RPMI8226 (cell line): ENCODE measurements around the gene LIMS2.
A peak's percentile ranks its signal among the peaks of the same experiment; 100 is the strongest.

Experiments
- DNase-seq: peaks from one replicate; pipeline ENCODE4 v3.0.0-alpha.2; 2015

LIMS2 gene

GRCh38 chr2:127631997-127632581 is 43.2 kb downstream of the LIMS2 start:
- no peak for DNase-seq

DNA sequence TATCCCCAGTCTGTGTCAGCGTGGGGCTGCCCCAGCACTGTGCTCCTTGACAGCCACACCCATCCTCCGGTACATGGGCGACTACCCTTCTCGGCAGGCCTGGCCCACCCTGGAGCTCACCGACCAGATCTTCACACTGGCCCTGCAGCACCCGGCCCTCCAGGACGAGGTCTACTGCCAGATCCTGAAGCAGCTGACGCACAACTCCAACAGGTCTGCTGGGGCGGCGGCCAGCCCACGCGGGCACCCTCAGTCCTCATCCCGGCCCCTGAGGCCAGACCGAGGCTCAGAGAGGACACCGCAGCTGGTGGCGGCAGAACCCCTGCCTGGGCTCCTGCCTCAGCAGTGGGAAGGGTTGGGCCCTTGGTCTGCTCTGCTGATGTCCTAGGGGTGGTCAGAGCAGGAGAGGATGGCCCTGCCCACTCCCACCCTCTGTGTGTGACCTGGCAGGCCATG is 43.8 kb downstream of the LIMS2 start:
- no peak for DNase-seq

- no peak for DNase-seq
These were observed 44.3 kb downstream of the LIMS2 start for GRCh38 chr2:127630864-127631540.

DNA sequence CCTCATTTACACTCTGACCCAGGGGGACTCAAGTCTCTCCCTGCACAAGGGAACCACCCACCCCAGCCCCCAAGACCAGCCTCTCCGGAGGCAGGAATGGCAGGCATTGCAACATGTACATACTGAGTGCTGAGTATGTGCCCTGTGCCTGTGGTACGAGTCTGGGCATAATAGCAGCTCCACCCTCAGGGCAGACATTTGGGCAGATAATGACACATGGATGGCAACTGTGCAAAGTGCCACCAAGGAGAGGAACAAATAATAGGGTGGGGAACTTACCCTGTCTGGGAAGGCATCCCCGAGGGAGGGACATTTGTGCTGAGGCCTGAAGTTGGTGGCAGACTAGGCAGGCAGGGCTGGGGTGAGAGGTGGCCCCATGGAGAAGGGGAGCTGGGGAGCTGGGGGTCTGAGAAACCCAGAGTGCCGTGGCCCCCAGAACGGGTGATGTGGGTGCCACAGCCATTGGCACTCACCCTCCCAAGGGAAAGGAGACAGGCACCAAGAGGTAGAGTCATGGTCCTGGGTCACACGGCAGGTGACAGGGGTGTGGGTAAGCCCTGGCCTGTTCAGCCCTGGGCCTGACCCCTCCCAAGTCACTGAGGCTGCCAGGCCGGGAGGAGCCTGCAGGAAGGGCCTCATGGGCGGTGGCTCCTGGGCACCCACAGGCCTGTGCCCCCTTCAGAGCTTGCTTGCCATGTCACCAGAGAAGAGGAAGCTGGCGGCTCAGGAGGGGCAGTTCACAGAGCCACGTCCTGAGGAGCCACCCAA is 45.0 kb downstream of the LIMS2 start:
- DNase-seq = no peak

GRCh38 chr2:127629637-127630036 is 45.7 kb downstream of the LIMS2 start:
- DNase-seq = no peak

- no peak for DNase-seq
These were observed 46.3 kb downstream of the LIMS2 start for GRCh38 chr2:127628767-127629614.

GRCh38 chr2:127627740-127628571 is 47.4 kb downstream of the LIMS2 start:
- no peak for DNase-seq

GRCh38 chr2:127626917-127627739 is 48.2 kb downstream of the LIMS2 start:
- no peak for DNase-seq

DNA sequence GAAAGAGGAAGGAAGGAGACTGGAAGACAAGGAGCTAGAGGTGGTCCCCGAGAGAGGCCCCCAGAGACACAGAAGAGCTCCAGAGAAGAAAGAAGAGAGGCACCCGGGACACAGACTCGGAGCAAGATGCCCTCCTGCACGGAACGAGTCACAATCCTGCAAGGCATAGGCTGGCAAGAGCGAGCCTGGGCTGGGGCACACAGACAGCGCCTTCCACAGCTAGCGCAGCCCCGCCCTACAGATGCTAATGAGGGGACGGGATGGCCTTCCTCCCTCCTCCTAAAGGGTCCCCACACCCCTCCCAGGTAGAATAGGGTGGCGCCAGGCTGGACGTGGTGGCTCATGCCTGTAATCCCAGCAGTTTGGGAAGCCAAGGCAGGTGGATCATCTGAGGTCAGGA is 49.2 kb downstream of the LIMS2 start:
- DNase-seq = no peak

- no peak for DNase-seq
These were observed 49.8 kb downstream of the LIMS2 start for GRCh38 chr2:127625572-127625951.

DNA sequence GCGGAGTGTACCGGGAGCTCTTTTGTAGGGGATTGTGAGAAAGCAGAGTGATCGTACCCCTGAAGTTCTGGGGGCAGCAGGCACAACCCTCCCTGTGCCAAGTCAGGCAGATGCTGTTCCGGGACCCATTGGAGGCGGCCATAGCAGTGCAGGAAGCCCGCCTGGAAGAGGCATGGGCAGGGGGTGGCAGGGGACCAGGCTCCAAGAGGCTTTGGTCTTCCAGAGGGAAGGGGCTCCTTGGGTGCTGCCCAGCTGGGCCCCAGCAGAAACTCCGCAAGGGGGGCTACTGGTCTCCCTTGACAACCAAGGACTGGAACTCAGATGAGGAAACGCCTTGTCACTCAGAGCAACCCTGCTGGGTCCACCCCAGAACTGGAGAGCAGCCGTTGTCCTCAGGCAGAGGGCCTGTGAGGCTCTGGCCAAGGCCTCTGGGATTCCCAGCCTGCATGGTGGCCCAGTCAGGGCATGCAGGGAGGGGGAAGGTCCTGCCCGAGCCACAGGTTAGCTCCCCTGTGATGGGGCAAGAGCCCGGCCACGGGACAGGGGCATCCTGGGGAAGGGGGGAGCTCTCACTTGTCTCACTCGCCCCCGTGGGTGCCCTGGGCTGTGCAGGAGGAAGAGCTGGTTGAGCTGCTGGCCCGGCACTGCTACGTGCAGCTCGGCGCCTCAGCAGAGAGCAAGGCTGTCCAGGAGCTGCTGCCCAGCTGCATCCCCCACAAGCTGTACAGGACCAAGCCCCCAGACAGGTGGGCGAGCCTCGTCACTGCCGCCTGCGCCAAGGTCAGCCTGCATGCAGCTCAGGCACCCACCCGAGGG is 50.4 kb downstream of the LIMS2 start:
- no peak for DNase-seq

DNA sequence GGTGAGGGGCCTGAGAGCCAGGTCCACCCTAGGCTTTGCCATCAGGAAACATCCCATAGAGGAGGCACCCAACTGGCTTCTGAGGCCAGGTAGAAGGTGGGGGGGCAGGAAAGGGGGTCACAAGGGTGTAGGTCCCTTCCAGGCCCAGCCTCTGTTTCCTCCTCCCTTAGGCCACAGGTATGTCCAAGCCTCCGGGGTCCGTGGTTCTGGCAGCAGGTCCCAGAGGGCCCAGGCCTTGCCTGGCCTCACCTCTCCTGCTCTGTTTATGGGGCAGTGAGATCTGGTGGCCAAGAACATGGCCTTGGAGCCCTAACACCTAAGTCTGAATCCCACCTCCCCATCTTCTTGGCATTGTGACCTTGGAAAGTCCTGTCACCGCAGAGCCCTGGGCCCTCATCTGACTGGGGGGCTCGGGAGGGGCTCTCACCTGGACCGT is 51.0 kb downstream of the LIMS2 start:
- no peak for DNase-seq

GRCh38 chr2:127623388-127624319 is 51.7 kb downstream of the LIMS2 start:
- peak; percentile 80 for DNase-seq

DNA sequence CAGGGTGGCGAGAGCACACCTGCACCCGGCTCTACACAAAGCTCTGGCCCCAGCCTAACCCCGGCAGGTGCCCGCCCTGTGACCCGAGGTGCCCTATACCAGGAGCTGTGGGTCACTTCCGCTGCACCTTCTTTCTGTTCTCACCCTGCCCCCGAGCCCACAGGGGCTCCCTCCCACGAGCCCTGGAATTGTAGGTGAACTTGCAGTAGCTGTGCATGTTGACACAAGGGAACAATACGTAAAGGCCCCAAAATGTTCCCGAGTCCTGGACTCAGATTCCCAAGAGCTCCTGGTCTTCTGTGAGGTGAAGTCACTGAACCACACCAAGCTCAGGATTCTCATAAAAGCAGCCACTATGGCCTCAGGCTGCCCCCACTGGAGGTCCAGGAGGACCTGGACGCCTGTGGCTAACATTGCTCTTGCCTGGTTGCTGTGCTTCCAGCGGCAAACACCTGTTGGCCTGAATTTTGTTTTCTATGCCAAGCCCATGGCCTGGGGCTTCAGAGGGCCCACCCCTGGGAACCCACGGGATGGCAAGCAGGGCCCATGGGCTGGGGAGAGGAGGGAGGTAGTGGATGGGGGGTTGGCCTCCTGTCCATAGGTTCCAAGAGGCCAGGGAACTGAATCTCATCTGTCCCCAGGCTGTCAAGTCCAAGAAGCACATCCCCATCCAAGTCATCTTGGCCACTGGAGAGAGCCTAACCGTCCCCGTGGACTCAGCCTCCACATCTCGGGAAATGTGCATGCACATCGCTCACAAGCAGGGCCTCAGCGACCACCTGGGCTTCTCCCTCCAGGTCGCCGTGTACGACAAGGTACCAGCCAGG is 52.6 kb downstream of the LIMS2 start:
- DNase-seq = peak; percentile 86

- no peak for DNase-seq
These were observed 53.3 kb downstream of the LIMS2 start for GRCh38 chr2:127621981-127622431.

DNA sequence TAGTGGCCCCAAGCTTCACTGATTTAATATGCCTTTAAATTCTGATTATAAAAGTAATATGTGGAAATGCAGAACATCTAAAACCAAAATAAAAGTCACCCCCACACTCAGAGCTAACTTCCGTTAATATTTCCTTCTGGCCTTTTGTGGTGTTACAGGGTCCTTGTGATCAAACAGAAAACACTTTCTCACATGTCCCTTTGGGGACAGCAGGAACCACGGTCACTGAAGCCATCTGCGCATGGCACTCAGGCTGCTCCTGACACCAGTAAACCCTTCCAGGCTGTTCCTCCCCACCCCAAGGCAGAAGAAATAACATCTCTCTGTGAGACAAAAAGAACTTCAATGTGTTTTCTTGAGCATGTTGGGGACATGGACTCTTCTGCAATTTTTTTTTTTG is 54.5 kb downstream of the LIMS2 start:
- no peak for DNase-seq

- DNase-seq = no peak
These were observed 55.2 kb downstream of the LIMS2 start for GRCh38 chr2:127619877-127620705.
